ENCODE data around the gene TGFB2.

Gene TGFB2

DNA sequence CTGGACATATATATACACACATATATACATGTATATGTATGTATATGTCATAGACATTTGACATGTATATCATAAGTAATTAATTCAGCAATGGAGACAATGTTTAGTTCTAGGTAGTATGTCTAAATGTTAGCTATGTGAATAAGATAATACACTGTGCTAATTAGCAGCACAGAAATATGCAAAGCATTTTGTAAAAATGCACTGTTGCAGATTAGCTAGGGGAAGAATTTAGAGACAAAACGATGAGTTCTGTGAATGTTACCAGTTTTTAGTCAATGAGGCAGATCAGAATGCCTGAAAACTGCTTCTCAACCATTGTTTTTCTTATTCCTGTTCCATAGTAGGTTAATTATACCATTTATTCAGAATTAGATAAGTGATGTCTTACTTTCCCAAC is 86.3 kb downstream of the TGFB2 start:
- no peak for DNase-seq

DNA sequence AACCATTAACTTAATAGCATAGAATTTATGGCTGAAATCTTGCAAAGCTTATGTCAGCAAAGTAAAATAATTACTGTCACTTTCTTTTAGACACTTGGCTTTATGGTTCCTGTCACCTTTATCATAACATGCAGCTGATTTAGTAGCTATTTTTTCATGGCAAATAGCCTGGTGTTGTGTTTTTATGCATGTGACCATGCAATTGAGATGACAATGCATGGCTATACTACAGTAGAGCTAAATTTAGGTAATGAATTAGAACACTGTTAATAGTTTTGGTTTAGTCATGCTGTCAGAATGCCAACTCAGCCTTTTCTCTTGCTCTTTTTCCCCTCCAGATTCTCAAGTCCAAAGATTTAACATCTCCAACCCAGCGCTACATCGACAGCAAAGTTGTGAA is 88.6 kb downstream of the TGFB2 start:
- DNase-seq, result no peak

- DNase-seq, result no peak
Measured at GRCh38 chr1:218435528-218435927, 90.4 kb downstream of the TGFB2 start.

DNA sequence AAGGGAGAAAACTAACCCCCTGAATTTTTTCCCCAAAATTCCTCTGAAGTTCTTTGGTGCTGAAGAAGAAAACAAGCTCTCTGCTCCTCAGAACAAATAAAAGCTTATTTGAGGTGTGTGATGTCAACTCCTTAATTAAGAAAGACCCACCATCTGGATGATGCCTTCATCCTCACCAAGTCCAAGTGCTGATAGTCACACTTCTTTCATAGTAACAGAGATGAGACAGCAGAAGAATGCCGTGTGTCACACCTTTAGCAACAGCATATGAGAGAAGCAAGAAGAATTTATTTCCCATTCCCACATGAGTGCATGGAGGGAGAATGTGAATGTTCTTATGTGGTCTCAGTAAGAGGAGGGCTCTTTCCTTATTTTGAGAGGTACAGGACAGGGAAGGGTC is 91.2 kb downstream of the TGFB2 start:
- DNase-seq, result no peak

GRCh38 chr1:218436997-218437396 is 91.9 kb downstream of the TGFB2 start:
- DNase-seq, result no peak

- DNase-seq, result peak; percentile 23
Measured at GRCh38 chr1:218439541-218440295, 94.6 kb downstream of the TGFB2 start.

DNA sequence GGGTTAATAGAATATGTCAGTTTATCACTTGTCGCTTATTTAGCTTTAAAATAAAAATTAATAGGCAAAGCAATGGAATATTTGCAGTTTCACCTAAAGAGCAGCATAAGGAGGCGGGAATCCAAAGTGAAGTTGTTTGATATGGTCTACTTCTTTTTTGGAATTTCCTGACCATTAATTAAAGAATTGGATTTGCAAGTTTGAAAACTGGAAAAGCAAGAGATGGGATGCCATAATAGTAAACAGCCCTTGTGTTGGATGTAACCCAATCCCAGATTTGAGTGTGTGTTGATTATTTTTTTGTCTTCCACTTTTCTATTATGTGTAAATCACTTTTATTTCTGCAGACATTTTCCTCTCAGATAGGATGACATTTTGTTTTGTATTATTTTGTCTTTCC is 98.1 kb downstream of the TGFB2 start:
- DNase-seq, result no peak

GRCh38 chr1:218444173-218444572 is 99.0 kb downstream of the TGFB2 start:
- no peak for DNase-seq

GRCh38 chr1:218444588-218444987 is 99.5 kb downstream of the TGFB2 start:
- no peak for DNase-seq

- no peak for DNase-seq
Measured at GRCh38 chr1:218447010-218447689, 102.0 kb downstream of the TGFB2 start.

GRCh38 chr1:218451415-218451814 is 106.3 kb downstream of the TGFB2 start:
- DNase-seq, result no peak

GRCh38 chr1:218454700-218455282 is 109.7 kb downstream of the TGFB2 start:
- DNase-seq, result no peak

GRCh38 chr1:218456444-218456843 is 111.3 kb downstream of the TGFB2 start:
- no peak for DNase-seq

GRCh38 chr1:218459450-218459849 is 114.3 kb downstream of the TGFB2 start:
- DNase-seq, result no peak

DNA sequence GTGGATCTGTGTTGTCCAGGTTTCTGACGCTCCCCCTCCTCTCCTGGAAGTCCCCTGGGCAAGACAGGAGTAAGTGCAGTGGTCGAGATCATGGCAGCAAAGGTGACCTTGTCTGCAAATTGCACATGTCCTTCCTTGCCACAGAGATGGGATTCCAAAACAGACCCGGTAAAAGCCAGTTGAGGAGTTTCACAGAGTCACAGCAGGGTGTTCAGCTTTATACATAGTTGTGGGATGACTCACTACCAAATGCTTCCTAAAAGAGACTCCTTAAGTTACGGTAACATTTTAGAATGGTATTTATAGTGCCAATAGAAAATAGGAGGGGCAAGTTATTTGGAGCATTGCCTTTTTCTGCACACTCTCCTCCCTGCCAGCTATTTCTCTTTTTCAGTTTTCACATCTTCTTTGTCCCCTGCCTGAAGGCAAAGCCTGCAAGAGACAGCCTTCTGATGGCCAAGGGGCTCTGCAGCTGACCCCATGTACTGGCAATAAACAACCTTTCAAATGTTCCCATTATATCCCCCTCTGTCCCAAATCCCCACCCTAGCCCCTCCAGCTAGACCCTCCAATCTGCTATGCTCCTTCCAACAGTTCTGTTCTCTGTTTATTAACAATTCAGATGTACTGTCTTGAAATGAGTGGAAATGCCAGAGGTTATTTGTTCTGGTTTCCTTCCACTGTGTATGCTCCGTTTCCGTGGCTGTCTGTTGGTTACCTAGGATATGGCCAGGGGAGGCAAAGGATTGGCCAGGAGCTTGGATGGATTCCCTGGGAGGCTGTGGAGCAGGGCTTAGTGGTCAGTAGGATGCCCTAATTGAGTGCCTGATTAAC is 115.0 kb downstream of the TGFB2 start:
- peak; percentile 45 for DNase-seq

- no peak for DNase-seq
Measured at GRCh38 chr1:218461351-218461750, 116.2 kb downstream of the TGFB2 start.

DNA sequence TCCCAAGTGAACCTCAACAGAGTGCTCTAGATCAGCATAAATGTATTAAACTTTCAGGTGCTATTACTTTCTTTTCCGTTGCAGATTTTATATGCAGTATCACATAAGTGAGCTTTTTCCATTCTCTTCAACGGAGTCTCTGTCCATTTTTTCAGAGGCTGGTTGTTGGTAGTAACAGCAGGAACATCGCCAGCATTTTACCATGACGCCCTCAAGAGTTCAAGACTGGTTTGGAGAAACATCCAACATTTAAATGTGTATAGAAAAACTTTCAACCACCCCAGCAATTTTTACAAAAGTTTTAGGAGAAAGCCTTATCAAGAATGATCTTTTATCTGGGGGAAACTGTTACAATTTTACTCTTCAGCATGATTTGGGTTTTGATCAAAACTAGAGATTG is 117.0 kb downstream of the TGFB2 start:
- no peak for DNase-seq

- no peak for DNase-seq
Measured at GRCh38 chr1:218462587-218462986, 117.5 kb downstream of the TGFB2 start.

- no peak for DNase-seq
Measured at GRCh38 chr1:218463194-218464156, 118.3 kb downstream of the TGFB2 start.

DNA sequence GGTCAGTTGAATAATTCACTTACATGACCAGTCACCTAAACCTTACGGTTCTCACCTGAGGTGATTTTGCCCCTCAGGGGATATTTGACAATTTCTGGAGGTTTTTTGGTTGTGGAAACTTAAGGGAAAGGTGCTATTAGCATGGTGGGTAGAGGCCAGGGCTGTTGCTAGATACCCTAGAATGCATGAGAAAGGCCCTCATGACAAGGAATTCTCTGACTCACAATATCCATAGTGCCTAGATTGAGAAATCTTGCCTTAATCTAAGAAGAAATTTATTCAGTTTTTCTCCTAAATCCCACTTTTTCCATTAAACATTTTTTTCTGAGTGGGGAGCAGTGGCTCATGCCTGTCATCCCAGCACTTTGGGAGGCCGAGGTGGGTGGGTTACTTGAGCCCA is 119.7 kb downstream of the TGFB2 start:
- no peak for DNase-seq

- DNase-seq, result no peak
Measured at GRCh38 chr1:218466341-218467010, 121.3 kb downstream of the TGFB2 start.

Data from NCI-H446 treated with DMSO at 0.1 percent for 48 hours (cell line).